ENCODE results near the gene GPR176.

- TF ChIP-seq POLR2A (IDR thresholded peaks at IDR 0.05; ENCODE audit: low read depth, low read length), result no peak
- no peak for TF ChIP-seq TAF1 (IDR thresholded peaks at IDR 0.05; ENCODE audit: low read depth, low read length)
- TF ChIP-seq POLR2AphosphoS5 (IDR thresholded peaks at IDR 0.05; ENCODE audit: low read depth, low read length), result no peak
- no peak for TF ChIP-seq SPI1 (IDR thresholded peaks at IDR 0.05; ENCODE audit: low read depth, low read length)
- no peak for TF ChIP-seq POU2F2 (IDR thresholded peaks at IDR 0.05; ENCODE audit: low read depth, low read length)
- no peak for TF ChIP-seq PAX5 (IDR thresholded peaks at IDR 0.05; ENCODE audit: insufficient read depth, low read length, severe bottlenecking)
Observed at GRCh38 chr15:39826975-39827374, 93.1 kb downstream of the GPR176 start.
